HEK293T (cell line): Measurements from ENCODE around the gene PATL1.

Source experiments
- BHLHE40 ChIP-seq: fragments of 450-650 bp; IDR thresholded peaks from 2 replicates; pipeline ENCODE4 v1.6.1; 2016; ENCODE audit warnings: mild to moderate bottlenecking, moderate library complexity, borderline replicate concordance
- SP1 ChIP-seq: fragments of 450-650 bp; IDR thresholded peaks from 2 replicates; pipeline ENCODE4 v1.6.1; 2017

DNA sequence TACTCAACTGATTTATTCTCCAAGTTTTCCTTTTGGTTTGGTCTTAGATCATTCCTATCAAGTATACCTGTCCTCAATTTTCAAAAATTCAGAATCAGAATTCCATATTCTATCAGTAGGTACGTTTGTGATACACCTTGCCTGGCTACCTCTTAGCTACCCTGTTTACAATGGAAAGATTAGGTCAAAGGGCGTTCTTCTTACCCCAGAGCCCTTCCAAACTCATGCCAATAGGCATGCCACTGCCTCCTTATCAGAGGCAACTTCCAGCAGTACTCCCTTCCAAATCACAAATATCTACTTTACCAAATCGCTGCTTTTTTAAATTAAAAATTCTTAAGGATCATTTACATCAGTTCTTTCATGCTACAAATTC is 1.0 kb downstream of the PATL1 start:
- TF ChIP-seq BHLHE40 (no peak), SP1 (no peak)
